ENCODE measurements around the gene MBNL3. TPM values are rescaled to one million over a fixed set of nuclear protein-coding genes. Genes with fewer than 3 reads are reported as not detected.

Gene MBNL3
- total RNA-seq, 1 experiment from 2014 or later: 2.6 TPM

GRCh38 chrX:132508834-132509233 is 20.0 kb upstream of the MBNL3 start:
- Mint-ChIP-seq H3K9me3 (no peaks in the 10 kb centered on the region), H3K4me1 (peaks cover 26 to 31% of the 10 kb centered on the region in 2 experiments), H3K27me3 (ENCODE audit: low read depth) (peaks cover 13% of the 10 kb centered on the region), H3K27ac (no peak overlapping the region; a peak in 1 of 7 replicates), H3K36me3 (ENCODE audit: insufficient read depth in 1 of 3, low read depth in 3 of 3) (no peaks in the 10 kb centered on the region), H3K4me3 (no peak overlapping the region)
- H2BK12ac ChIP-seq (ENCODE audit: insufficient read length, low read depth, low read length): no peak overlapping the region
- no peak overlapping the region for H3K9ac ChIP-seq (ENCODE audit: extremely low read depth, insufficient read length, low read length)
- H3T11ph ChIP-seq (ENCODE audit: low read length): no peak overlapping the region
- H3K18ac ChIP-seq (ENCODE audit: insufficient read length, low read depth, low read length): no peak overlapping the region
- no CpG with 5 or more reads among the region's 2 CpGs for WGBS (ENCODE audit: extremely low coverage, insufficient read length, low lambda C conversion rate)
- no peak overlapping the region for H3K4me2 ChIP-seq (ENCODE audit: insufficient read depth, insufficient read length, low read length)
- H4K8ac ChIP-seq (replicated peaks; ENCODE audit: insufficient read length, low read depth, low read length): no peak overlapping the region
- H3K79me2 ChIP-seq (ENCODE audit: insufficient read depth, low read length): no peaks in the 10 kb centered on the region
- no peak overlapping the region for H3K56ac ChIP-seq (ENCODE audit: insufficient read length, low read depth, low read length)
- no peak overlapping the region for H3K23ac ChIP-seq (ENCODE audit: insufficient read length, low read depth, low read length)
- no peak overlapping the region for H2BK15ac ChIP-seq (ENCODE audit: low read depth, low read length)
- no peak overlapping the region for H4K5ac ChIP-seq (ENCODE audit: insufficient read length, low read depth, low read length)
- H3K4ac ChIP-seq (ENCODE audit: low read depth, low read length): no peak overlapping the region
- H2BK120ac ChIP-seq (ENCODE audit: low read depth, low read length, poor library complexity, severe bottlenecking): no peak overlapping the region
- no peak for DNase-seq
- no peak overlapping the region for H2BK20ac ChIP-seq (ENCODE audit: low read depth, low read length, poor library complexity, severe bottlenecking)
- no peak overlapping the region for H3K27ac ChIP-seq (ENCODE audit: insufficient read length, low read depth, low read length)
- H2BK5ac ChIP-seq (ENCODE audit: insufficient read length, low read length): no peak overlapping the region
- no peak for TF ChIP-seq CTCF (conservative IDR thresholded peaks at IDR 0.05)
- no peaks in the 10 kb centered on the region for H3K23me2 ChIP-seq (ENCODE audit: insufficient read length, low read depth, low read length, poor library complexity, severe bottlenecking)
- H3K27me3 ChIP-seq (ENCODE audit: insufficient read depth, low read length): no peaks in the 10 kb centered on the region
- no peaks in the 10 kb centered on the region for H3K9me3 ChIP-seq (ENCODE audit: control insufficient read depth, low read depth, low read length)
- no peaks in the 10 kb centered on the region for H3K79me1 ChIP-seq (ENCODE audit: insufficient read depth, low read depth, low read length, poor library complexity, severe bottlenecking)
- H2AFZ ChIP-seq (ENCODE audit: low read length): no peak overlapping the region
- H2AK5ac ChIP-seq (ENCODE audit: insufficient read length, low read length): no peak overlapping the region
- H4K91ac ChIP-seq (ENCODE audit: insufficient read length, low read depth, low read length): no peak overlapping the region
- H3K4me1 ChIP-seq (ENCODE audit: insufficient read depth, low read length): 0 out of 2 replicates have a peak, but pooled peaks cover 3% of the 10 kb centered on the region
- no peak overlapping the region for H3K14ac ChIP-seq (ENCODE audit: insufficient read depth, low read length)
- H4K20me1 ChIP-seq (ENCODE audit: control insufficient read depth, insufficient read depth, insufficient read length): no peaks in the 10 kb centered on the region
